GM12872 (cell line): ENCODE data around the gene PACS2.

Source experiments
- TF ChIP-seq, protein P1 (sequence below): IDR thresholded peaks from 3 replicates; pipeline ENCODE4 v1.5.1; 2011; ENCODE audit warnings: low read depth, mild to moderate bottlenecking, low read length, moderate library complexity; ENCODE audit not compliant: insufficient read depth

PACS2 gene

DNA sequence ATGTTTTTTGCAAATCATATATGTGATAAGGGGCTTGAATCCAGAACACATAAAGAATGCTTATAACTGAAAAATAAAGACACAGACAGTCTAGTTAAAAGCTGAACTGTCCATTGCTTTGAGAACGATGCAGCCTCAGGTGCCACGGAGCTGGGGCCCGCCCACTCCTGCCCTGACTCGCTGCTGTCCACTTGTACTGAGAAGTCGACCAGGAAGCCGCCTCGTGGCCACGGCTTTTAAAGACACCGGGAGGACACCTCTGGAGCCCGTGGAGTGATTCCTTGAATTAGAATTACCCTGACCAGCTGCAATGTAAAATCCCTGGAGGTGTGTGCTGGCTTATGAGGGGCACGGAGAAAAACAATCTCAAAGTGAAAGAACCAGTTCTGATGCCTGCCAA lies 59.8 kb downstream of the PACS2 start:
- TF ChIP-seq, protein P1, sequence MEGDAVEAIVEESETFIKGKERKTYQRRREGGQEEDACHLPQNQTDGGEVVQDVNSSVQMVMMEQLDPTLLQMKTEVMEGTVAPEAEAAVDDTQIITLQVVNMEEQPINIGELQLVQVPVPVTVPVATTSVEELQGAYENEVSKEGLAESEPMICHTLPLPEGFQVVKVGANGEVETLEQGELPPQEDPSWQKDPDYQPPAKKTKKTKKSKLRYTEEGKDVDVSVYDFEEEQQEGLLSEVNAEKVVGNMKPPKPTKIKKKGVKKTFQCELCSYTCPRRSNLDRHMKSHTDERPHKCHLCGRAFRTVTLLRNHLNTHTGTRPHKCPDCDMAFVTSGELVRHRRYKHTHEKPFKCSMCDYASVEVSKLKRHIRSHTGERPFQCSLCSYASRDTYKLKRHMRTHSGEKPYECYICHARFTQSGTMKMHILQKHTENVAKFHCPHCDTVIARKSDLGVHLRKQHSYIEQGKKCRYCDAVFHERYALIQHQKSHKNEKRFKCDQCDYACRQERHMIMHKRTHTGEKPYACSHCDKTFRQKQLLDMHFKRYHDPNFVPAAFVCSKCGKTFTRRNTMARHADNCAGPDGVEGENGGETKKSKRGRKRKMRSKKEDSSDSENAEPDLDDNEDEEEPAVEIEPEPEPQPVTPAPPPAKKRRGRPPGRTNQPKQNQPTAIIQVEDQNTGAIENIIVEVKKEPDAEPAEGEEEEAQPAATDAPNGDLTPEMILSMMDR = no peak

DNA sequence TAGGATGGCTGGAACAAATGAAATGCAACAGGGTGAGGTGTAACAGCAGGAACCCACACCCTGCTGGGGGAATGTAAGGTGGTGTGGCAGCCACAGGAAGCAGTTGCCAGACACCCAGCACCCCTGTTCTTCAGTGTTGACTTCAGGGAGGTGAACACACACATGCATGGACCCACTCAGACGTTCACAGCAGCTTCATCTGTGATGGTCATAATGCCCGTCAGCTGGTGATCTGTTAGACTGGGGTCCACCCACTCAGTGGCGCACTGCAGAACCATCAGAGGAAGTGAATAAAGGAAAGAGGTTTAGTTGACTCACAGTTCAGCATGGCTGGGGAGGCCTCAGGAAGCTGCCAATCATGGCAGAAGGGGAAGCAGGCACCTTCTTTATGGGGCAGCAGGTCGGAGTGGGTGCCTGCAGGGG lies 61.1 kb downstream of the PACS2 start:
- TF ChIP-seq, protein P1 = no peak

DNA sequence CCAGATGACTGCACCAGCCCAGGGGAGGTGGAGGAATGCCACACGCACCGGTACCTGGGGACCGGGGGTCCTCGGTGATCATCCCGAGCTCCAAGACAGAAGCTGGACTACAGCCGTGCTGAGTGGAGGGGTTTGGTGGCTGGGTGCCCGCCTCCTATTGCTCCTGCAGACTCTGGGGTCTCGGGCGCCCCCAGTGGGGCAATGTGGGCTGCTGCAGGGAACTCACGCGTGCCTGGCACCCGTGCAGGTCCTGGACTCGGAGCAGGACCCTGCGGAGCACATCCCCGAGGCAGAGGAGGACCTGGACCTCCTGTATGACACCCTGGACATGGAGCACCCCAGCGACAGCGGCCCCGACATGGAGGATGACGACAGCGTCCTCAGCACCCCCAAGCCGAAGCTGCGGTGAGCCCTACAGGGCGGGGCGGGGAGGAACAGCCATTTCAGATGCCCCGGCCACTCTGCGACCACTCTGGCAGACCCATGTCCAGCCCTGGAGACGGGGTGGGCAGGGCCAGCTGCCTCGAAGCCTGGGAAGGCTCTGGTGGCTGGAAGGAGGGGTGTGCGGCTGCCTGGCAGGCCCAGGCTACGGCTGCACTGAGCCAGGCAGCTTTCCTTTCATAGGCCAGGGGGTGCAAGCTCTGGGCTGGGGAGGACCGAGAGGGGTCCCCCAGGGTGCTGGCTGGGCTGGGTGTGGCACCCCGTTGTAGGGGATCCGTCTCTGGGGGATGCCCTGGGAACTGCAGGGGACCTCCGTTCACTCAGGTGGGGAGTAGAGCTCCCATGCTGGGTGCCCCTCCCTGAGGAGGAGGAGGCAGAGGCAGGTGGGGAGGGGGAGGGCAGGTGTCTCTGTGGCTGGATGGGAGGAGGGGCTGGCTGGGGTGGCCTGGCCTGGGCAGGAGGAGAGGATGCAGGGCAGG lies 62.2 kb downstream of the PACS2 start:
- TF ChIP-seq, protein P1 = 0 out of 3 replicates have a peak, but pooled peaks have one; percentile 8

DNA sequence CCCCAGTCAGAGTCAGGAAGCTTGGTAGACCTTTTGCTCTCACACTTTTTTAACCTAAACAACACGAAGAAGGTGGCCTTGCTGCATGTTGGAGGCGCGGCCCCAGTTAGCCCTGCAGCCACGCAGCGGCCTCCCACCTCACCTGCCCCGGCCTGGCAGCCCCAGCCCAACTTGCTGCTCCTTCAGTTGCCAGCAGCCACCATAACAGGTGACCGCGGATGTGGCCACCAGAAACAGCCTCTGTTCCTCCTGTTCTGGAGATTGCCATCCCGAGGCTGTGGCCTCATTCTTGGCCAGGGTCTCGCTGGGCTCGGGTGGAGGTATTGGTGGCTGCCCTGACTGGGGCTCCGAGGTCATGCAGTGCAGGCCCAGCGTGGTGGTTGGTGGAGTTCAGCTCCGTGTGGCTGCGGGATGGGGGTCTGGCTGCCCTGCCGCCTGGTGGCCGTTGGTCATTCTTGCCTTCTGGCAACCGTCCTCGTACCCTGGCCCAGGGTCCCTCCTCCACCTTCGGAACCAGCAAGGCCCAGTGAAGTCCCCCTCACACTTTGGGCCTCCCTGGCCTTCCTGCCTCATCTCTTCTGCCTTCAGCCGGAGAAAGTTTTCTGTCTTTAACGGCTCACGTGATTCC lies 63.1 kb downstream of the PACS2 start:
- TF ChIP-seq, protein P1 = no peak

DNA sequence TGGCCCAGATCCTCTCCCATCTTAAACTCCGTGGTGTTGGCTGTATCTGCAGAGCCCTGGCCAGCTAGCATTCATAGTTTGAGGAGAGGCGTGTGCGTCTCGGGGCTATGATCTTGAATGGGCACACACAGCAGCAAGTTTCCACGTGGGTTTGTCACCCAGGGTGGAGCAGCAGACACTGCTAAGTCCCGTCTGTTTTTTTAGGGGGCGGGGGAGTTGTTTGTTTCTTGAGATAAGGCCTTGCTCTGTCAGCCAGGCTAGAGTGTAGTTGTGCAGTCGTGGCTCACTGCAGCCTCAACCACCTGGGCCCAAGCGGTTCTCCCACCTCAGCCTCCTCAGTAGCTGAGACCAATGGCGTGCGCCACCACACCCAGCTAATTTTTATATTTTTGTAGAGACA lies 63.7 kb downstream of the PACS2 start:
- TF ChIP-seq, protein P1 = no peak

DNA sequence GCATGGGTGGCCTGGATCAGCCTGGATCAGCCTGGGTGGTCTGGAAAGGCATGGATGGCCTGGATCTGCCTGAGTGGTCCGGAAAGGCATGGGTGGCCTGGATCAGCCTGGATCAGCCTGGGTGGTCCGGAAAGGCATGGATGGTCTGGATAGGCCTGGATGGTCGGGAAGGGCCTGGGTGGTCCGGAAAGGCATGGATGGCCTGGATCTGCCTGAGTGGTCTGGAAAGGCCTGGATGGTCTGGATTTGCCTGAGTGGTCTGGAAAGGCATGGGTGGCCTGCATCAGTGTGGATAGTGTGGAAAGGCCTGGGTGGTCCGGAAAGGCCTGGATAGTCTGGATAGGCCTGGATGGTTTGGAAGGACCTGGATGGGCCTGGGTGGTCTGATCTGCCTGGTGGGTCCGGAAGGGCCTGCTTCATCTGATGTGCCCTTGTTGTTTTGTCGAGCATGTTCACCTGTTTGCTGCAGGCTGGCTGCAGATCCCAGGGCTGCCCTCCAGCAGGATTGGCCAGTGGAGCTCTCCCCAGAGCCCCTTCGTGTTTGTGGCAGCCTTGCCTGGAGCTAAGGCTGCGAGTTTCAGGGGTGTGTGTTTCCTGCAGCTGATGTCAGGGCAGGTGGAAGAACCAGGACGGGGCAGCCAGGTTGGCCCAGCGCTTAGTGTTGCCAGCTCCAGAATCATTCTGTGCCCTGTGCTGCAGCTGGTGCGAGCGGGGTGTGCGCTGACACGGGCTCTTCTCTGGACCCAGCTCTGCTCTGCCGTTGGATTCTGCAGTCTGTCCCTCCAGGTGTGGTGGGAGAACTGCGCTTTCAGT lies 64.5 kb downstream of the PACS2 start:
- TF ChIP-seq, protein P1 = no peak

DNA sequence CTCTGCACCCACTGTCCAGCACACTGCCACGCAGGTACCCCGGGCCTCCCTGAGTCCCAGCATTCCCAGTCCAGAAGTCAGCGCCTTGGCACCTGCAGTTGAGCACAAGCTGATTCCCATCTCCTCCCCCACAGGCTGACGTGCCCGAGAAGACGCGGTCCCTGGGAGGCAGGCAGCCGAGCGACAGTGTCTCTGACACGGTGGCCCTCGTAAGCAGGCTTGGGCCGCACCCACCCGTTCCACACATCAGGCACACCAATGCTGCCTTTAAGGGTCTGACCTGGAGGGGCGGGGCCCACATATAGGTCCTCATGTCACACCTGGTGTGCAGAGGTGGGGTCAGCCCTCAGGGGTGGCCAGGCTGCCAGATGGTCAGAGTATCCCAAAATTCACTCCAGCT lies 65.4 kb downstream of the PACS2 start:
- TF ChIP-seq, protein P1 = no peak
